ENCODE measurements around the gene EHF.

DNA sequence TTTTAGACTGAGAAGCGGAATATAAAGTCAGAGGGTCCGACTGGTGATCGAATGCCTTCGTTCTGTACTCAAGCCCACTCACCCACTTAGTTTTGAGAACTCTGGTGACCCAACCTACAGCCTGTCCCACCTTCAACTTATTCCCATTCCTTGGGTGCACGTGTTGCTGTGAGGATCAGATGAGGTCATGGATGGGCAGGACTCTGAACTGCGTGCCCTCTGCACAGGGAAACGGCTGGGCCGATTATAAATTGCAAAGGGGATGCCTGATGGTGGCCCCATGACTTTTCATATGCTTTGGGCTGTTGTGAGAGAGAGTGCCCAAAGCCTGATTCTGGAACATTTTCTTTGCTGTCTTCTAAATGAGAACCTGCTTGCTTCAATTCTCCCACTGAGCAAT lies 16.0 kb upstream of the EHF start:
- TF ChIP-seq CTCF (IDR thresholded peaks at IDR 0.05; ENCODE audit: poor library complexity, severe bottlenecking) (no peak), TAF1 (IDR thresholded peaks at IDR 0.05; ENCODE audit: low read depth) (no peak), MXI1 (conservative IDR thresholded peaks at IDR 0.05; ENCODE audit: poor library complexity, severe bottlenecking) (no peak), RAD21 (conservative IDR thresholded peaks at IDR 0.05) (no peak), POLR2AphosphoS5 (IDR thresholded peaks at IDR 0.05) (no peak)
